GM23338 (cell line): ENCODE results near the gene TSHZ3.

Experiments
- CREB1 ChIP-seq: fragments of 250-450 bp; sonication (Bioruptor Pico); IDR thresholded peaks from 2 replicates; pipeline ENCODE4 v1.5.0; 2020; ENCODE audit warnings: low read depth, mild to moderate bottlenecking, moderate library complexity
- EZH2 ChIP-seq: fragments of 200-600 bp; sonication (generic); IDR thresholded peaks from one replicate; pipeline ENCODE4 v1.8.0; 2017; ENCODE audit warnings: antibody characterized with exemption, mild to moderate bottlenecking, low read depth; ENCODE audit not compliant: unreplicated experiment
- EZH2phosphoT487 ChIP-seq: fragments of 200-600 bp; sonication (generic); IDR thresholded peaks from one replicate; pipeline ENCODE4 v1.8.1; 2018; ENCODE audit warnings: antibody characterized with exemption; ENCODE audit not compliant: unreplicated experiment
- JUNB ChIP-seq: IDR thresholded peaks from one replicate; pipeline ENCODE4 v1.6.1; 2016; ENCODE audit warnings: antibody characterized with exemption; ENCODE audit not compliant: unreplicated experiment
- NANOG ChIP-seq: IDR thresholded peaks from 2 replicates; pipeline ENCODE4 v1.6.1; 2016; ENCODE audit warnings: antibody characterized with exemption, borderline replicate concordance
- POLR2AphosphoS5 ChIP-seq: IDR thresholded peaks from 2 replicates; pipeline ENCODE4 v1.6.1; 2016; ENCODE audit warnings: antibody characterized with exemption, low read depth
- STAT1 ChIP-seq: IDR thresholded peaks from one replicate; pipeline ENCODE4 v1.6.1; 2016; ENCODE audit warnings: antibody characterized with exemption; ENCODE audit not compliant: unreplicated experiment
- TF ChIP-seq, protein P1 (sequence below), 2 experiments: fragments of 200-600 bp in 1 of 2; sonication (generic) in 1 of 2; conservative IDR thresholded peaks; 2 replicates each; pipeline versions ENCODE4 v1.5.1 to v1.6.1; 2016 to 2017; ENCODE audit warnings: antibody characterized with exemption in 2 of 2, low read depth in 2 of 2, mild to moderate bottlenecking in 2 of 2, moderate library complexity in 1 of 2
- TF ChIP-seq, protein P2 (sequence below): fragments of 250-450 bp; sonication (Bioruptor Pico); IDR thresholded peaks from 2 replicates; pipeline ENCODE4 v1.5.0; 2020; ENCODE audit warnings: mild to moderate bottlenecking, moderate library complexity
- TF ChIP-seq, protein P3 (sequence below): IDR thresholded peaks from one replicate; pipeline ENCODE4 v1.6.1; 2018; ENCODE audit warnings: antibody characterized with exemption; ENCODE audit not compliant: unreplicated experiment
- TF ChIP-seq, protein P4 (sequence below): IDR thresholded peaks from 2 replicates; pipeline ENCODE4 v1.6.1; 2016; ENCODE audit warnings: antibody characterized with exemption

DNA sequence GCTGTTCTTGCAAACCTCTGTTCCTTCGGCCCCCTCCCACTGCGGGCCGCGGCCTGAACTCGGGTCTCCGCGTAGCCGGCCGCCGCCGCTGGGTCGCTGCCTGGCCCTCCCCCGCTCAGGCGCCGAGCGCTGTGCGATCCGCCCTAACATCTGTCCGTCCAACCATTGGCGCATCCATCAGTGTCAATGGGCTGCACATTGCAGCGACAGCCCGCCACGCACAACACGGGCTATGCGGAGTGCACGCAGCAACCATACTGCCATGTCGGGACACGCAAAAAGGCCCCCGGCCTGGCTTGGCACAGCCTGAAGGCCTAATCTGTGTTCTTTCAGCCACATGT is 2.6 kb upstream of the TSHZ3 start:
- TF ChIP-seq POLR2AphosphoS5, result no peak
- TF ChIP-seq, protein P1, sequence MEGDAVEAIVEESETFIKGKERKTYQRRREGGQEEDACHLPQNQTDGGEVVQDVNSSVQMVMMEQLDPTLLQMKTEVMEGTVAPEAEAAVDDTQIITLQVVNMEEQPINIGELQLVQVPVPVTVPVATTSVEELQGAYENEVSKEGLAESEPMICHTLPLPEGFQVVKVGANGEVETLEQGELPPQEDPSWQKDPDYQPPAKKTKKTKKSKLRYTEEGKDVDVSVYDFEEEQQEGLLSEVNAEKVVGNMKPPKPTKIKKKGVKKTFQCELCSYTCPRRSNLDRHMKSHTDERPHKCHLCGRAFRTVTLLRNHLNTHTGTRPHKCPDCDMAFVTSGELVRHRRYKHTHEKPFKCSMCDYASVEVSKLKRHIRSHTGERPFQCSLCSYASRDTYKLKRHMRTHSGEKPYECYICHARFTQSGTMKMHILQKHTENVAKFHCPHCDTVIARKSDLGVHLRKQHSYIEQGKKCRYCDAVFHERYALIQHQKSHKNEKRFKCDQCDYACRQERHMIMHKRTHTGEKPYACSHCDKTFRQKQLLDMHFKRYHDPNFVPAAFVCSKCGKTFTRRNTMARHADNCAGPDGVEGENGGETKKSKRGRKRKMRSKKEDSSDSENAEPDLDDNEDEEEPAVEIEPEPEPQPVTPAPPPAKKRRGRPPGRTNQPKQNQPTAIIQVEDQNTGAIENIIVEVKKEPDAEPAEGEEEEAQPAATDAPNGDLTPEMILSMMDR (conservative IDR thresholded peaks at IDR 0.05; ENCODE audit: low read depth in 2 of 2), result no peak
- no peak for TF ChIP-seq JUNB
- no peak for TF ChIP-seq EZH2
- TF ChIP-seq CREB1, result no peak
- no peak for TF ChIP-seq EZH2phosphoT487
- TF ChIP-seq, protein P2, sequence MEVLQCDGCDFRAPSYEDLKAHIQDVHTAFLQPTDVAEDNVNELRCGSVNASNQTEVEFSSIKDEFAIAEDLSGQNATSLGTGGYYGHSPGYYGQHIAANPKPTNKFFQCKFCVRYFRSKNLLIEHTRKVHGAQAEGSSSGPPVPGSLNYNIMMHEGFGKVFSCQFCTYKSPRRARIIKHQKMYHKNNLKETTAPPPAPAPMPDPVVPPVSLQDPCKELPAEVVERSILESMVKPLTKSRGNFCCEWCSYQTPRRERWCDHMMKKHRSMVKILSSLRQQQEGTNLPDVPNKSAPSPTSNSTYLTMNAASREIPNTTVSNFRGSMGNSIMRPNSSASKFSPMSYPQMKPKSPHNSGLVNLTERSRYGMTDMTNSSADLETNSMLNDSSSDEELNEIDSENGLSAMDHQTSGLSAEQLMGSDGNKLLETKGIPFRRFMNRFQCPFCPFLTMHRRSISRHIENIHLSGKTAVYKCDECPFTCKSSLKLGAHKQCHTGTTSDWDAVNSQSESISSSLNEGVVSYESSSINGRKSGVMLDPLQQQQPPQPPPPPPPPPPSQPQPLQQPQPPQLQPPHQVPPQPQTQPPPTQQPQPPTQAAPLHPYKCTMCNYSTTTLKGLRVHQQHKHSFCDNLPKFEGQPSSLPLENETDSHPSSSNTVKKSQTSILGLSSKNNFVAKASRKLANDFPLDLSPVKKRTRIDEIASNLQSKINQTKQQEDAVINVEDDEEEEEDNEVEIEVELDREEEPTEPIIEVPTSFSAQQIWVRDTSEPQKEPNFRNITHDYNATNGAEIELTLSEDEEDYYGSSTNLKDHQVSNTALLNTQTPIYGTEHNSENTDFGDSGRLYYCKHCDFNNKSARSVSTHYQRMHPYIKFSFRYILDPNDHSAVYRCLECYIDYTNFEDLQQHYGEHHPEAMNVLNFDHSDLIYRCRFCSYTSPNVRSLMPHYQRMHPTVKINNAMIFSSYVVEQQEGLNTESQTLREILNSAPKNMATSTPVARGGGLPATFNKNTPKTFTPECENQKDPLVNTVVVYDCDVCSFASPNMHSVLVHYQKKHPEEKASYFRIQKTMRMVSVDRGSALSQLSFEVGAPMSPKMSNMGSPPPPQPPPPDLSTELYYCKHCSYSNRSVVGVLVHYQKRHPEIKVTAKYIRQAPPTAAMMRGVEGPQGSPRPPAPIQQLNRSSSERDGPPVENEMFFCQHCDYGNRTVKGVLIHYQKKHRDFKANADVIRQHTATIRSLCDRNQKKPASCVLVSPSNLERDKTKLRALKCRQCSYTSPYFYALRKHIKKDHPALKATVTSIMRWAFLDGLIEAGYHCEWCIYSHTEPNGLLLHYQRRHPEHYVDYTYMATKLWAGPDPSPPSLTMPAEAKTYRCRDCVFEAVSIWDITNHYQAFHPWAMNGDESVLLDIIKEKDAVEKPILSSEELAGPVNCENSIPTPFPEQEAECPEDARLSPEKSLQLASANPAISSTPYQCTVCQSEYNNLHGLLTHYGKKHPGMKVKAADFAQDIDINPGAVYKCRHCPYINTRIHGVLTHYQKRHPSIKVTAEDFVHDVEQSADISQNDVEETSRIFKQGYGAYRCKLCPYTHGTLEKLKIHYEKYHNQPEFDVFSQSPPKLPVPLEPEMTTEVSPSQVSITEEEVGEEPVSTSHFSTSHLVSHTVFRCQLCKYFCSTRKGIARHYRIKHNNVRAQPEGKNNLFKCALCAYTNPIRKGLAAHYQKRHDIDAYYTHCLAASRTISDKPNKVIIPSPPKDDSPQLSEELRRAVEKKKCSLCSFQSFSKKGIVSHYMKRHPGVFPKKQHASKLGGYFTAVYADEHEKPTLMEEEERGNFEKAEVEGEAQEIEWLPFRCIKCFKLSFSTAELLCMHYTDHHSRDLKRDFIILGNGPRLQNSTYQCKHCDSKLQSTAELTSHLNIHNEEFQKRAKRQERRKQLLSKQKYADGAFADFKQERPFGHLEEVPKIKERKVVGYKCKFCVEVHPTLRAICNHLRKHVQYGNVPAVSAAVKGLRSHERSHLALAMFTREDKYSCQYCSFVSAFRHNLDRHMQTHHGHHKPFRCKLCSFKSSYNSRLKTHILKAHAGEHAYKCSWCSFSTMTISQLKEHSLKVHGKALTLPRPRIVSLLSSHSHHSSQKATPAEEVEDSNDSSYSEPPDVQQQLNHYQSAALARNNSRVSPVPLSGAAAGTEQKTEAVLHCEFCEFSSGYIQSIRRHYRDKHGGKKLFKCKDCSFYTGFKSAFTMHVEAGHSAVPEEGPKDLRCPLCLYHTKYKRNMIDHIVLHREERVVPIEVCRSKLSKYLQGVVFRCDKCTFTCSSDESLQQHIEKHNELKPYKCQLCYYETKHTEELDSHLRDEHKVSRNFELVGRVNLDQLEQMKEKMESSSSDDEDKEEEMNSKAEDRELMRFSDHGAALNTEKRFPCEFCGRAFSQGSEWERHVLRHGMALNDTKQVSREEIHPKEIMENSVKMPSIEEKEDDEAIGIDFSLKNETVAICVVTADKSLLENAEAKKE (CRISPR knock-in tag), result no peak
- TF ChIP-seq NANOG, result no peak
- TF ChIP-seq, protein P3, sequence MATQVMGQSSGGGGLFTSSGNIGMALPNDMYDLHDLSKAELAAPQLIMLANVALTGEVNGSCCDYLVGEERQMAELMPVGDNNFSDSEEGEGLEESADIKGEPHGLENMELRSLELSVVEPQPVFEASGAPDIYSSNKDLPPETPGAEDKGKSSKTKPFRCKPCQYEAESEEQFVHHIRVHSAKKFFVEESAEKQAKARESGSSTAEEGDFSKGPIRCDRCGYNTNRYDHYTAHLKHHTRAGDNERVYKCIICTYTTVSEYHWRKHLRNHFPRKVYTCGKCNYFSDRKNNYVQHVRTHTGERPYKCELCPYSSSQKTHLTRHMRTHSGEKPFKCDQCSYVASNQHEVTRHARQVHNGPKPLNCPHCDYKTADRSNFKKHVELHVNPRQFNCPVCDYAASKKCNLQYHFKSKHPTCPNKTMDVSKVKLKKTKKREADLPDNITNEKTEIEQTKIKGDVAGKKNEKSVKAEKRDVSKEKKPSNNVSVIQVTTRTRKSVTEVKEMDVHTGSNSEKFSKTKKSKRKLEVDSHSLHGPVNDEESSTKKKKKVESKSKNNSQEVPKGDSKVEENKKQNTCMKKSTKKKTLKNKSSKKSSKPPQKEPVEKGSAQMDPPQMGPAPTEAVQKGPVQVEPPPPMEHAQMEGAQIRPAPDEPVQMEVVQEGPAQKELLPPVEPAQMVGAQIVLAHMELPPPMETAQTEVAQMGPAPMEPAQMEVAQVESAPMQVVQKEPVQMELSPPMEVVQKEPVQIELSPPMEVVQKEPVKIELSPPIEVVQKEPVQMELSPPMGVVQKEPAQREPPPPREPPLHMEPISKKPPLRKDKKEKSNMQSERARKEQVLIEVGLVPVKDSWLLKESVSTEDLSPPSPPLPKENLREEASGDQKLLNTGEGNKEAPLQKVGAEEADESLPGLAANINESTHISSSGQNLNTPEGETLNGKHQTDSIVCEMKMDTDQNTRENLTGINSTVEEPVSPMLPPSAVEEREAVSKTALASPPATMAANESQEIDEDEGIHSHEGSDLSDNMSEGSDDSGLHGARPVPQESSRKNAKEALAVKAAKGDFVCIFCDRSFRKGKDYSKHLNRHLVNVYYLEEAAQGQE, result no peak
- TF ChIP-seq STAT1, result no peak
- TF ChIP-seq, protein P4, sequence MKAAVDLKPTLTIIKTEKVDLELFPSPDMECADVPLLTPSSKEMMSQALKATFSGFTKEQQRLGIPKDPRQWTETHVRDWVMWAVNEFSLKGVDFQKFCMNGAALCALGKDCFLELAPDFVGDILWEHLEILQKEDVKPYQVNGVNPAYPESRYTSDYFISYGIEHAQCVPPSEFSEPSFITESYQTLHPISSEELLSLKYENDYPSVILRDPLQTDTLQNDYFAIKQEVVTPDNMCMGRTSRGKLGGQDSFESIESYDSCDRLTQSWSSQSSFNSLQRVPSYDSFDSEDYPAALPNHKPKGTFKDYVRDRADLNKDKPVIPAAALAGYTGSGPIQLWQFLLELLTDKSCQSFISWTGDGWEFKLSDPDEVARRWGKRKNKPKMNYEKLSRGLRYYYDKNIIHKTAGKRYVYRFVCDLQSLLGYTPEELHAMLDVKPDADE, result no peak
